HG03045 (cell line): ENCODE results near the gene TMEM43.

Experiments
- ATAC-seq: cut with Tn5 transposase; IDR thresholded peaks from one replicate; pipeline ENCODE4 v1.9.1; 2021; ENCODE audit warnings: mild to moderate bottlenecking, moderate library complexity; ENCODE audit not compliant: unreplicated experiment

Gene TMEM43

DNA sequence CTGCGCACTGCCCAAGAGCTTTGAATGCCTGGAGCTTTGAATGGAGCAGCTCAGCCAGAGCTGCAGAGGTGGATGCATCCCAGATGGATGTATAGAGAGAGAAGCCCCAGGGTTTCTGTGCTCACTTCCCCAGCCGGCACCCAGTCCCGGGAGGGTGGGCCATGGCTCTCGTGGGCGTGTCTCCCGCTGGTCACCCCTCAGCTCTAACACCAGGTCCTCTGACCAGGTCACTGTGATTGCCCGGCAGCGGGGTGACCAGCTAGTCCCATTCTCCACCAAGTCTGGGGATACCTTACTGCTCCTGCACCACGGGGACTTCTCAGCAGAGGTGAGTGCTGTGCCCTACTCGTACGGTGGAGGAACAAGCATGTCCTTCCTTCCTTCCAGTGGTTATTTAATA lies 10.7 kb downstream of the TMEM43 start:
- no peak for ATAC-seq

DNA sequence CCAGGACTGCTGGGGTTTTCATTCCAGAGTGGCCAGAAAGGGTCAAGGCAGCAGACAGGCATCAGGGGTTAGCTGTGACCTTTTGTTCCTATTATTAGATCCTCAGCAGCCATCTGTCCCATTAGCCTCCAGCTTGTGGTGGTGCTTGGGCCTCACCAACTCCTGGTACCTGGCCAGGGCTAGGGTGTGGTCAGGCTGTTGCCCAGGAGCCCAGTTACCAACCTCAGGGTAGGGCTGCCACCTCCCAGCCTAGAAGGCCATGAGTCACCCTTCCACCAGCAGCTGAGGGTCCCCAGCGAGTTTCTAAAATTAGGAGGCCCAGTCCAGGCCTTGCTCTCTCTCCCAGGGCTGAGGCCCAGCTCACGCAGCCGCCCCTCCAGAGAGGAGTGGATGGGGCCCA lies 12.2 kb downstream of the TMEM43 start:
- no peak for ATAC-seq

DNA sequence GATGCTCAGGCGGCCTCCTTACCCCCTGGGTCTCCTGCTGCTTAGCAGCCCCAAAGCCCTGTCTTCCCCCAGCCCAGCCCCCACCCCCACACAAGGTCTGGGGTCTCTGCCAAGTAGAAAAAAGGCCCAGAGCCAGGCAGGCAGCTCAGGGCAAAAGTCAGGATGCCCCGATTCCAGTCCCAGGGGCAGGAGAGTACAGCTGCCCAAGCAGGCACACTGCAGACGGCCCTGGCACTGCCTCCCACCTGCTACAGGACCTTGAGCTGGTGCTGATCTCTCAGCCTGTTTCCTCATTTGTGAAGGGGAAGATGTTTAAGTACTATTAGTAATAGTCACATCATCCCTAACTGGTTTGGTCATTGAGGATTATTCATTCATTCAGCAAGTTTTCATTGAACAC lies 12.6 kb downstream of the TMEM43 start:
- no peak for ATAC-seq

DNA sequence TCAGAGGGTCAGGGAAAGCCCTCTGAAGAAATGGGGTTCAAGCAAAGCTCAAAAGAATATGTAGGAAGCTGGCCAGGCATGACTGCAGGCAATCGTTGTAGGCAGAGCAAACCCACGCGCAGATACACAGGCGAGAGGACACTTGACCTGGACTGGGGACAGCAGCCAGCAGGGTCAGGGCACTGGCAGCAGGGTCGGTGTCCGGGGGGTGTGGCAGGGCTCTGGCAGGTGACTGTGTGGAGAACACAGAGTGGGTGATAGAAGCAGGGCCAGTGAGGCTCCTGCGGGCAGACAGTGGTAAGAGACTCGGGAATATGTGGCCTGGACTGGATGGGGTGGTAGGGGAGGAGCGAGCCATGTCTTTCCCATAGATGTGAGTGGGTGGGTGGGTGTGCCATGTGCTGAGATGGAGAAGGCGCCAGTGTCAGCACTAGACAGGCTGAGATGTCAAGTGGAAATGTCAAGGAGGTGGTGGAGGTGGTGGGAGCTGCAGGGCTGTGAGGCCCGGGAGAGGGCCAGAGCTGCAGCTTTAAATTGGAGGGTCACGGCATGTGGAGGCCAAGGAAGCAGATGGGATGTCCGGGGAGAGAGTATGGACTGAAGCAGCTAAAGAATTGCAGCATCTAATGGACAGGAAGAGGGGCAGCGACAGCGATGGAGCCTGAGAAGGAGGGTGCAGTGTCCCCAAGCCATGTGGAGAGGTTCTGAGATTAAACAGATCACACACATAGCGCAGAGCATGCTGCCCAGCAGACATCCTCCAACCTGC lies 13.4 kb downstream of the TMEM43 start:
- no peak for ATAC-seq

DNA sequence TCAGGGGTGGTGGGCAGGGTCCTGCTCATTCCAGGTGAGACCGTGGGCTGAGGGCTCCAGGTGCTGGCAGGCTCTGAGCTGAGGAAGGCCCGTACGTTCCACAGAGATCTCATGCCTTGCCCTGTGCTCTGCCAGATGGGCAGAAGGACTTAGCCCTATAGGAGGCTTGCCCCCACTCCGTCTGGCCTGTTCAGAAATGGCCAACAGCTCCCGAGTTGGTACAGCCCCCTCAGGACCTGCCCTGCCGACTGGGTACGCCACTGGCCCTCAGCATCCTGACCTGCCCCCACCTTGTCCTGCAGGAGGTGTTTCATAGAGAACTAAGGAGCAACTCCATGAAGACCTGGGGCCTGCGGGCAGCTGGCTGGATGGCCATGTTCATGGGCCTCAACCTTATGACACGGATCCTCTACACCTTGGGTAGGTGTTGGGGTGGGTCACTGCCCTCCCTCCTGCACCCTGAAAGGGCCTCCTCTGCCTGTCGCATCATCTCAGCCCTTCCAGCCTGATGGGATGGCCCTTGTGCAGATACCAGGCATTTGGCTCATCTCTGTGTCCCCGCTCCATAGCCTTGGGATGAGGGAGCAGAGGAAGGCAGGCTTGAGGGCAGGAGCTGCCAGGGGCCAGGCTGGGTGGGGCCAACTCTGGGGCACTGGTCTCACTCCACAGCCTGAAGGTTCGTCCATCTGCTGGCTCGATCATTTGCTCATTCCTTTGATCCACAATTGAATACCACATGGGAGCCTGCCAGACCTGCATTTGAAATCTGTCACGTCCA lies 14.2 kb downstream of the TMEM43 start:
- no peak for ATAC-seq

DNA sequence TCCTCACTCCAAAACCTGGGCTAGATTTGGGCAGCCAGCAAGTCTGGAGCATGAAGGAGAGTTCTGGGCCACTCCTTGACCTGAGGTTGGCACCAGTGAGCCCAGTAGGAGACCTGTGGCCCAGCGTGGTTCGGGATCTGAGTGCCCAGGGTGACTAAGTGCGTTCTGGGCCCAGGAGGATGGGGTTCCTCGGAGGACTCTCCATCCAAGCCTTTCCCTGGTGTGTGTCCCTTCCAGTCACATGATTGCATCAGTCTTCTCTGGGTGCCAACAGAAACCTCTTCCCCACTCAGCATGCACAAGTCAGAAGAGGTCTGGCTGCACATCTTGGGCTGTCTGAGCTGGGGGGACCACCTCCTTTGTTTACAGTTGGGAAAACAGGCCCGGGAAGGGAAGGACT lies 14.9 kb downstream of the TMEM43 start:
- no peak for ATAC-seq

DNA sequence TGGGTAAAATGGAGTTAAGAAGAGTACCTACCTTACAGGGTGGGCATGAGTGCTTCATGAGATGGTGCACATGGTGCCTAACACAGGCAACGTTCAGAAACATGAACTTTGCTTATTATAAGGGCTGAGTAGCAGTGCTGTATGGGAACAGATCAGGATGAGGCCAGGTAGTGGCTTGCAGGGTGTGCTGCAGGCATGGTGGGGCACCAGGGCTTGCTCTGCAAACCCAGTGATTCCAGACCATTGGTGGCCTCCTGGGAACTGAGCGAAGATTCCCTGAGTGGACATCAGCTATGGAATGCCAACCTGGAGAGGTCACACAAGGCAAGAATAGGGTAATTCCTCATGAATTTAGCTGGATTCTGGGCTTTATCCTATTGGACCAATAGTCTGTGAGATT lies 15.8 kb downstream of the TMEM43 start:
- ATAC-seq = no peak

DNA sequence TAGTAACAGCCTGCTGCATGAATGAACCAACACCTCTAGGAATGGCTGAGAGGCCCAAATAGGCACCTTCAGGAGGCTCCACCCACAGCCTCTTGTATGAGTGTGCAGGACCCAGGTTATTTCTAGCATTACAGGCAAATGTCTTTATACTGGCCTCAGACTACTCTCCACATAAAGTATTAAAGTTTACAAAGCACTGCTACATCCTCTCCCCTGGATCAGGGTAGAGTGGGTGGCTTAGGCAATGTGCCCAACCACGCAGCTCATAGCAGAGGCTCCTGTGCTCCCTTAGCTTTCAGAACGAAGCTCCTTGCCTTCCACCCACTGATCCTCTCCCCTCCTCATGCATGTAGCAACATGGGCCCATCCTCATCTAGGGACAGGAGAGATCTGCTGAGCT lies 16.3 kb downstream of the TMEM43 start:
- ATAC-seq = no peak

DNA sequence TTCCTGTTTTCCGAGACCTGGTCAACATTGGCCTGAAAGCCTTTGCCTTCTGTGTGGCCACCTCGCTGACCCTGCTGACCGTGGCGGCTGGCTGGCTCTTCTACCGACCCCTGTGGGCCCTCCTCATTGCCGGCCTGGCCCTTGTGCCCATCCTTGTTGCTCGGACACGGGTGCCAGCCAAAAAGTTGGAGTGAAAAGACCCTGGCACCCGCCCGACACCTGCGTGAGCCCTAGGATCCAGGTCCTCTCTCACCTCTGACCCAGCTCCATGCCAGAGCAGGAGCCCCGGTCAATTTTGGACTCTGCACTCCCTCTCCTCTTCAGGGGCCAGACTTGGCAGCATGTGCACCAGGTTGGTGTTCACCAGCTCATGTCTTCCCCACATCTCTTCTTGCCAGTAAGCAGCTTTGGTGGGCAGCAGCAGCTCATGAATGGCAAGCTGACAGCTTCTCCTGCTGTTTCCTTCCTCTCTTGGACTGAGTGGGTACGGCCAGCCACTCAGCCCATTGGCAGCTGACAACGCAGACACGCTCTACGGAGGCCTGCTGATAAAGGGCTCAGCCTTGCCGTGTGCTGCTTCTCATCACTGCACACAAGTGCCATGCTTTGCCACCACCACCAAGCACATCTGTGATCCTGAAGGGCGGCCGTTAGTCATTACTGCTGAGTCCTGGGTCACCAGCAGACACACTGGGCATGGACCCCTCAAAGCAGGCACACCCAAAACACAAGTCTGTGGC lies 16.9 kb downstream of the TMEM43 start:
- ATAC-seq = no peak

DNA sequence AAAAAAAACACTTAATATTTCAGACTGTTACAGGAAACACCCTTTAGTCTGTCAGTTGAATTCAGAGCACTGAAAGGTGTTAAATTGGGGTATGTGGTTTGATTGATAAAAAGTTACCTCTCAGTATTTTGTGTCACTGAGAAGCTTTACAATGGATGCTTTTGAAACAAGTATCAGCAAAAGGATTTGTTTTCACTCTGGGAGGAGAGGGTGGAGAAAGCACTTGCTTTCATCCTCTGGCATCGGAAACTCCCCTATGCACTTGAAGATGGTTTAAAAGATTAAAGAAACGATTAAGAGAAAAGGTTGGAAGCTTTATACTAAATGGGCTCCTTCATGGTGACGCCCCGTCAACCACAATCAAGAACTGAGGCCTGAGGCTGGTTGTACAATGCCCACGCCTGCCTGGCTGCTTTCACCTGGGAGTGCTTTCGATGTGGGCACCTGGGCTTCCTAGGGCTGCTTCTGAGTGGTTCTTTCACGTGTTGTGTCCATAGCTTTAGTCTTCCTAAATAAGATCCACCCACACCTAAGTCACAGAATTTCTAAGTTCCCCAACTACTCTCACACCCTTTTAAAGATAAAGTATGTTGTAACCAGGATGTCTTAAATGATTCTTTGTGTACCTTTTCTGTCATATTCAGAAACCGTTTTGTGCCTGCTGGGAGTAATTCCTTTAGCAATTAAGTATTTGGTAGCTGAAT lies 17.9 kb downstream of the TMEM43 start:
- no peak for ATAC-seq

DNA sequence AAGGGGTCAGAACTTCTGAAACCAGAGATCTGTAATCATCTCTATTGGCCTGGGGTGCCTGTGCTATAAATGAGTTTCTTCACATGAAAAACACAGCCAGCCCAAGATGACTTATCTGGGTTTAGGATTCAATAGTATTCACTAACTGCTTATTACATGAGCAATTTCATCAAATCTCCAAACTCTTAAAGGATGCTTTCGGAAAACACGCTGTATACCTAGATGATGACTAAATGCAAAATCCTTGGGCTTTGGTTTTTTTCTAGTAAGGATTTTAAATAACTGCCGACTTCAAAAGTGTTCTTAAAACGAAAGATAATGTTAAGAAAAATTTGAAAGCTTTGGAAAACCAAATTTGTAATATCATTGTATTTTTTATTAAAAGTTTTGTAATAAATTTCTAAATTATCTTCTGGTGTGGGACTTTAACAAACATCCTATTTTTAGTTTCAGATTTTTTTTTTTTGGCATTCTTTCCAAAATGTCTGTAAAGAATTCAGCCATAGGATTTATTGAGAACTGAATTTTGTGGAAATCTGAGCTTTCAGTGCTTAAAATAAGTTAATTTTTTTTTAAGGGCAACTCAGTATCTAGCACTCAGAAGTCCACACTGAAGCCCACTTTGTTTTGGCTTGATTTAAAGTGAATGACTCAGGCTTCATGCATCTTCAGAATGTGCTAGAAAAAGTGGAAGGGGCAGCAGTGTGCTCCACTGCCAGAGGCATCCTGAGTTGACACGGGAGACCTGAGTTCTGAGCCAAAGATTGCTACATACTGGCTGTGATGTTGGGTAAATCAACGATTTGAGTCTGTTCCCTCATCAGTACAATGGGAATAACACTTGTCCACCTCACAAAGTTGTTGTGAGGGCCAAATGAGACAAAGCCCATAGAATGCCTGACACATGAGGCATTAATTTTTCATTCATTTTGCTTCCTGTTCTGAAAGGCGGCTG lies 18.7 kb downstream of the TMEM43 start:
- no peak for ATAC-seq

DNA sequence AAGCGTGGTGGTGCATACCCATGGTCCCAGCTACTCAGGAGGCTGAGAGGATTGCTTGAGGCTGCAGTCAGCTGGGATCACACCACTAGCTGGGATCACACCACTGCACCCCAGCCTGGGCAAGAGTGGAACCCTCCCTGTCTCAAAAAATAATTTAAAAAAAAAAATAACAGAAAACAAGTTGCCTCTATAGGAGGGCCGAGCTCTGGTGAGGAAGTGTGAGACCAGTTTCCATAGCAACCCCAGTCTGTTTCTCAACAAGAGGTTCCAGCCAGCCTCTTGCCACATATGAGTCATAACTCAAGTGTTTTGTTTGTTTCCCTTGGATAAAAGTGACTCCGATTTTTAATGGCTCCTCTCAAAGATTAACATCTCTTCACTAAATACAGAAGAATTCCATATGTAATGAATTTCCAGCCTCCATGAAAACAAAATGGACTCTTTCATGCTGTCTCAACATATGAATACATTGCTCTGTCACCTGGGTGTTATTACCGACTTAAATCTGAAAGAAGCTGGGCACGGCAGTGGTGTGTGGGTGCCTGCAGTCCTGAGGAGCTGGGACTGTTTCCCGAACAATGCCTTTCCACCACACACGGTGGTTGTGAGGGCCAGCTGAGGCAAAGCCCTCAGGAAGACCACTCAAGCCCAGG lies 19.7 kb downstream of the TMEM43 start:
- peak; percentile 93 for ATAC-seq

DNA sequence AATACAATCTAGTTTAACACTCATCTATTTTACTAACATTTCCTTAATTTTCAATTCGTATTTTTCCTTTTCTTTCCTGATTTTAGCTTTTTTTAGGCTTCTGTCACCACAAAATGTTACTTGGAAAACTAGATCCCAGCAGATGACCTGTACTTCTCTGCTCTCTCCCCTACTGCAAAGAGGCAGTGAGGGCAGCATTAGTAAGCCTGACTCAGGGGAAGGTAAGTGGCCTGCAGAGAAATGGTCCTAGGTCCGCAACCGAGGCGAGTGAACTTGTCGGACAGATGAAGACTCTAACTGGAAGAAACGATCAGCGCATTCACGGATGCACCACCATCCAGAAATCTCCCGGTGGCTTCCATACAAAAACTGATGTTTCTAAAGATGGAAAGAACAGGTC lies 20.4 kb downstream of the TMEM43 start:
- no peak for ATAC-seq

DNA sequence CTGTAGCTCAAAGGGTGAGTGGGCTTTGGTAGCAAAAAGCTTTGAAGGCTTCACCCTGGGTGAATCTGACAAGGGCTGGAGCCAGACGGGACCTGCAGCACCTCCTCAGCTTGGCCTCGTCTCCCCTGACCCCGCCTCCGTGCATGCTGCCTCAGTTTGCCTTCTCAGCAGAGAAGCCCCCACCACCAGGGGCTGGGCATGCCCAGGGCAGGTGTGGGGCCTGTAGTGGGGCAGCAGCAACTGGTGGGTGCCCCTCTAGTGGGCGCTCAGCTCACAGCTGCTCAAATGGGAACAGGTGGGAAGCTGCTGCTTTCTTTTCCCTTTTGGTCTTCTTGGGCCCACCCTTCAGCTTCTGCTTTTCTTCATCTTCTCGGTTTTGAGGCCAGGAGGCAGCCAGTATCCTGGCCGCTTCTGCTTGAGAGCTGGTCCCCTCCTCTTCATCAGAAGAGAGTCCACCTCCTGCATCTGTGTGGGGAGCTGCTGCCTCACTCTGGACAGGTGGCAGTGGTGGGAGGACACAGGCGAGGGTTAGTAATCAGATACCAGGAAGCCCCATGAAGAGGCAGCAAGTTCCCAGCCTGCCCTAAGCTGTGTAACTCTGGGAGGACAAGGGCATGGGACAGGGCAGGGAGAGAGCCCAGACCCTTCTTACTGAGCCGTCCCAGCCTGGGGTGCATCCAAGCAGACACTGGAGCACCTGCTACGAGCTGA lies 21.0 kb downstream of the TMEM43 start:
- no peak for ATAC-seq

DNA sequence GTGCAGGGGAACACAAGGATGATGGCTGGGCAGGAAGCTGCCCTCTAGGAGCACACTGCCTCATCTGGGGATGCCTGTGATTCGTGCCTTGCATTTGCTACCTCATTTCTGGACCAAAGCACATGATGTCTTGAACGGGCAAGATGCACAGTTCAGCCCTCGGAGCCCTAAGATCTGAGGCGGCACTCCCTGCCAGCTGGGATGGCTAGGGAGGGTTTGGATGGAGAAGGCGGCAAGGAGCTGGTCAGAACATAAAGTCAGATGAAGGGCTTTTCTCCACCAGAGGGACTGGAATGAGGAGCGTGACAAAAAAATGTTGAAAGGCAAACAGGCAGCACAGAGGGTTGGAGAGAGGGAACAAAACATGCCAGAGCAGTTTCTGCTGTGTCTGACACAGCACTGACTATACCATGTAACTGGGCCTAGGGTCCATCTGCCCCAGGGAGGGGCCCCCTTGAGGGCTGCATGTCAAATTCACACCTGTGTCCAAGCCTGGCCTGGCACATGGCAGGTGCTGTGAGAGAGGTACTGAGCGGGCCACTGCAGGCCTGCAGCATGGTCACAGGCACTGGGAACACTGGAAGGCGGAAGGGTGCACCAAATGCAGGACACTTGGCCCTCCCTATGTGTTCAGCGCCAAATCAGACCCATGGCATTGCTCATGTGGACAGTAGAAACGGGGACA lies 21.7 kb downstream of the TMEM43 start:
- ATAC-seq = no peak

DNA sequence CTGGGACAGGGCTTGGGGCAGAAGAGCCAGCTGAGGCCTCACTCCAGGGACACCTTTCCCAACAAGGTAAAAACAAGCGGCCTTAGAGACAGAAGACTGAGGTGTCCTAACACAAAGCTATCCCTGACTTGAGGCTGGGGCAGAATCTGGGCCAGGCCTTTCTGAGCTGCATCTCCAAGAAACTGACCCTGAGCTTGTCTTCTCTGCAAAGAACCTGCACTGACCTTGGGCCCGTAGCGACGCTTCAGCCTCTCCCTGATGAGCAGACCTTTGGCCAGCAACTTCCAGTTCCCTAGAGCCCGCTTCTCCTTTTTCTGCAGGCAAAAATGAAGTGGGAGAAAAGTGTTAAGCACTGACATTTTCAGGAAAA lies 22.2 kb downstream of the TMEM43 start:
- no peak for ATAC-seq

DNA sequence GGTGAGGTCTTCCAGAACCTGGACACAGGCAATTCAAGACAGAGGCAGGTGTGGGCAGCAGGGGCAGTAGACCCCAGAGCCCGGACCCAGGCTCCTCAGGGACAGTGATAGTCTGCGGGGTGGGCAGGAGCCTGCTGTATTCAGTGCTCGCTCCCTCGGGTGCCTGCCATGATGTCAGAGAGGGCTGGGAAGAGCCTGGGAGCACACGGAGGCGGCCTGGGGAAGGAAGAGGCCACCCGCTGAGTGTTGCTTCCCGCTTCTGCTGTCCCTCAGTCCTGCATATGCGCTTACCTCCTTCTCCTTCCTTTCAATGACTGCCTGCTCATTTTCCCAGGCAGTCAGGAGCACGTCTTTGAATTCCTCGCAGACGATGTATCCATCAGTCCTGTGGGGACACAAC lies 22.8 kb downstream of the TMEM43 start:
- no peak for ATAC-seq
